NCI-H524 (cell line): ENCODE measurements around the gene DNAJB4.
"Not testable (repeated sequence)": the region's sequence is repeated elsewhere in the genome, so short reads cannot be mapped to it uniquely, and the experiment has no call there.

Experiments used
- DNase-seq, 2 experiments: peaks; one replicate each; lab custom pipeline; 2025; lab: John Stamatoyannopoulos, UW

The DNAJB4 gene

DNA sequence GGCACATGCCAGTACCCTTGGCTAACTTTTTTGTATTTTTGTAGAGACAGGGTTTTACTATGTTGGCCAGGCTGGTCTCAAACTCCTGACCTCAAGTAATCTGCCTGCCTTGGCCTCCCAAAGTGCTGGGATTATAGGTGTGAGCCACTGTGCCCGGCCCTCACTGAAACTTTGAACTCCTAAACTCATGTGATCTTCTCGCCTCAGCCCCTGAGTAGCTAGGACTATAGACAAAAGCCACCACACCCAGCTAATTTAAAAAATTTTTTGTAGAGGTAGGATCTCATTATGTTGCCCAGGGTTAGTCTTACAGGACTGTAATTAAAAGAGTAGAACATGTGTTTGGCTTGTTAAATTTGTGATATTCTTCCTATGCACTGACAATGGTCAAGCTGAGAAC is 60.1 kb downstream of the DNAJB4 start:
- not testable (repeated sequence) for DNase-seq
